ENCODE results near the gene ZNG1B. TPM values are rescaled to one million over a fixed set of nuclear protein-coding genes. Genes with fewer than 3 reads are reported as not detected.

ZNG1B gene
- total and polyA plus RNA-seq, 2 of the 13 experiments (the other 11 are each of a cell fraction or from before 2014, with no cell fraction given): 33.8 to 72.2 TPM

- H3K27ac ChIP-seq (ENCODE audit: extremely low read length, insufficient read depth, low read length): no peak overlapping the region
- CTCF ChIA-PET (ENCODE audit: low intra/inter-chr PET ratio, low total read pairs): interaction anchor here (1.9 to 2.9 kb wide), 4 partner anchors 142 to 311 kb away, joined by 8 to 28 read pairs (median 22); no protein-coding TSS in a partner anchor
- H3K4me3 ChIP-seq (replicated peaks in 1 of 3; ENCODE audit: insufficient read depth in 1 of 3, low read depth in 2 of 3, low read length in 3 of 3): no peak overlapping the region
- no peak overlapping the region for H3K9ac ChIP-seq (ENCODE audit: insufficient read depth, low read depth, low read length)
- peak; percentile 41; the same call in 2 of the 3 replicates for ATAC-seq
- no peaks in the 10 kb centered on the region for H3K36me3 ChIP-seq (replicated peaks in 1 of 2; ENCODE audit: control insufficient read depth in 1 of 2, insufficient read depth in 2 of 2, low read length in 2 of 2)
- no peak for DNase-seq (ENCODE audit: low spot score)
- no TSS peak for BruUV-seq (replicated peaks)
- H2AFZ ChIP-seq (ENCODE audit: low read length): no peak overlapping the region
- 80% methylated on average over 6 of the region's 6 CpGs for WGBS (ENCODE audit: low lambda C conversion rate)
- H3K79me2 ChIP-seq (ENCODE audit: insufficient read depth, low read length): no peaks in the 10 kb centered on the region
- in situ Hi-C loops (cut with HindIII; ENCODE audit: extremely low pct_ligation_motif_present, low pct_unique_long_range_greater_than_20kb) (no loop called here), intact Hi-C loops (cut with micrococcal nuclease; ENCODE audit: unreplicated experiment) (loop anchor here (2.0 to 5.0 kb wide), 3 partner anchors 142 to 254 kb away; no protein-coding TSS in a partner anchor)
- H4K20me1 ChIP-seq (ENCODE audit: insufficient read depth, low read length): no peaks in the 10 kb centered on the region
- no peaks in the 10 kb centered on the region for H3K9me3 ChIP-seq (ENCODE audit: low read length)
- H3K27me3 ChIP-seq (ENCODE audit: control insufficient read depth in 1 of 2, insufficient read depth in 2 of 2, low read length in 2 of 2): no peaks in the 10 kb centered on the region
- POLR2A ChIA-PET: no interaction called here
- no peak for FAIRE-seq
- TF ChIP-seq ZSCAN31 (CRISPR knock-in tag; IDR thresholded peaks at IDR 0.05; ENCODE audit: low read depth) (no peak), TRAFD1 (CRISPR knock-in tag; IDR thresholded peaks at IDR 0.05; ENCODE audit: borderline replicate concordance) (no peak), ELK4 (CRISPR knock-in tag; IDR thresholded peaks at IDR 0.05; ENCODE audit: borderline replicate concordance) (no peak), ZNF264 (CRISPR knock-in tag; IDR thresholded peaks at IDR 0.05) (no peak), RFX3 (CRISPR knock-in tag; IDR thresholded peaks at IDR 0.05) (no peak)
- no peaks in the 10 kb centered on the region for H3K4me1 ChIP-seq (ENCODE audit: insufficient read depth, low read length)
- H3K4me2 ChIP-seq (ENCODE audit: low read depth, low read length): no peak overlapping the region
Observed at GRCh38 chr2:113391073-113391472, 46.4 kb upstream of the ZNG1B start.

GRCh38 chr2:113406114-113406513, 31.4 kb upstream of the ZNG1B start:
- Histone ChIP-seq H3K27me3 (ENCODE audit: control insufficient read depth in 1 of 2, insufficient read depth in 2 of 2, low read length in 2 of 2) (peaks cover 2 to 14% of the 10 kb centered on the region in 2 experiments; a peak in 3 of 5 replicates), H2AFZ (ENCODE audit: low read length) (no peak overlapping the region), H3K79me2 (ENCODE audit: insufficient read depth, low read length) (no peaks in the 10 kb centered on the region), H3K27ac (ENCODE audit: extremely low read length, insufficient read depth, low read length) (no peak overlapping the region), H3K9me3 (ENCODE audit: low read length) (no peaks in the 10 kb centered on the region), H3K4me2 (ENCODE audit: low read depth, low read length) (no peak overlapping the region), H3K9ac (ENCODE audit: insufficient read depth, low read depth, low read length) (no peak overlapping the region), H3K4me3 (replicated peaks in 1 of 3; ENCODE audit: insufficient read depth in 1 of 3, low read depth in 2 of 3, low read length in 3 of 3) (no peak overlapping the region), H4K20me1 (ENCODE audit: insufficient read depth, low read length) (no peaks in the 10 kb centered on the region), H3K4me1 (ENCODE audit: insufficient read depth, low read length) (peaks cover 8% of the 10 kb centered on the region), H3K36me3 (replicated peaks in 1 of 2; ENCODE audit: control insufficient read depth in 1 of 2, insufficient read depth in 2 of 2, low read length in 2 of 2) (no peaks in the 10 kb centered on the region)
- WGBS (ENCODE audit: low lambda C conversion rate): 37% methylated on average over 5 of the region's 5 CpGs
- no TSS peak for BruUV-seq (replicated peaks)
- POLR2A ChIA-PET: no interaction called here
- DNase-seq (ENCODE audit: low spot score) (no peak), FAIRE-seq (no peak), ATAC-seq (no peak)
- in situ Hi-C loops (cut with HindIII; ENCODE audit: extremely low pct_ligation_motif_present, low pct_unique_long_range_greater_than_20kb) (no loop called here), intact Hi-C loops (cut with micrococcal nuclease; ENCODE audit: unreplicated experiment) (no loop called here)
- CTCF ChIA-PET (ENCODE audit: low intra/inter-chr PET ratio, low total read pairs): no interaction called here
- TF ChIP-seq ZBTB46 (CRISPR knock-in tag; IDR thresholded peaks at IDR 0.05; ENCODE audit: borderline replicate concordance) (no peak), IRF9 (CRISPR knock-in tag; IDR thresholded peaks at IDR 0.05; ENCODE audit: borderline replicate concordance) (no peak), ZNF709 (CRISPR knock-in tag; IDR thresholded peaks at IDR 0.05) (no peak), ZNF660 (CRISPR knock-in tag; IDR thresholded peaks at IDR 0.05; ENCODE audit: borderline replicate concordance, low read depth) (no peak), EEA1 (CRISPR knock-in tag; IDR thresholded peaks at IDR 0.05; ENCODE audit: borderline replicate concordance) (no peak), TFE3 (CRISPR knock-in tag; IDR thresholded peaks at IDR 0.05) (no peak)
